Activated CD8-positive, alpha-beta memory T cell treated with anti-CD3 and anti-CD28 coated beads, Interleukin-2, amount 50 U/mL, for 1 hour (primary cell): ENCODE data around the gene IDNK.
"Not testable (repeated sequence)": the region's sequence is repeated elsewhere in the genome, so short reads cannot be mapped to it uniquely, and the experiment has no call there.

Experiments used
- DNase-seq: peaks from one replicate; pipeline ENCODE4 v3.0.0-alpha.2; 2020; ENCODE audit errors: extremely low read depth

The IDNK gene

GRCh38 chr9:83622939-83623678 lies at the start of gene IDNK:
IDNK (plus strand) TSS chr9:83623143; CDS start chr9:83623172, 29 bp downstream.
- no peak for DNase-seq

GRCh38 chr9:83574482-83574881 lies 48.5 kb upstream of the IDNK start:
- DNase-seq = no peak

GRCh38 chr9:83582029-83582428 lies 40.9 kb upstream of the IDNK start:
- no peak for DNase-seq

GRCh38 chr9:83583151-83584014 lies 39.6 kb upstream of the IDNK start:
- no peak for DNase-seq

GRCh38 chr9:83584995-83585394 lies 37.9 kb upstream of the IDNK start:
- no peak for DNase-seq

GRCh38 chr9:83588256-83588655 lies 34.7 kb upstream of the IDNK start:
- DNase-seq = no peak

- DNase-seq = no peak
Observed at GRCh38 chr9:83596899-83597504, 25.9 kb upstream of the IDNK start.

GRCh38 chr9:83598487-83598886 lies 24.5 kb upstream of the IDNK start:
- no peak for DNase-seq

- no peak for DNase-seq
Observed at GRCh38 chr9:83599071-83599470, 23.9 kb upstream of the IDNK start.

- no peak for DNase-seq
Observed at GRCh38 chr9:83601463-83601862, 21.5 kb upstream of the IDNK start.

GRCh38 chr9:83607620-83608019 lies 15.3 kb upstream of the IDNK start:
- DNase-seq = not testable (repeated sequence)

- DNase-seq = not testable (repeated sequence)
Observed at GRCh38 chr9:83613298-83613697, 9.6 kb upstream of the IDNK start.

- DNase-seq = no peak
Observed at GRCh38 chr9:83617299-83617698, 5.6 kb upstream of the IDNK start.

GRCh38 chr9:83620841-83621636 lies 1.9 kb upstream of the IDNK start:
- DNase-seq = no peak

GRCh38 chr9:83622433-83622938 lies 457 bp upstream of the IDNK start:
- no peak for DNase-seq

GRCh38 chr9:83623679-83624076 lies 735 bp downstream of the IDNK start:
- no peak for DNase-seq

GRCh38 chr9:83625178-83625577 lies 2.2 kb downstream of the IDNK start:
- DNase-seq = no peak

- no peak for DNase-seq
Observed at GRCh38 chr9:83628540-83628939, 5.6 kb downstream of the IDNK start.

- no peak for DNase-seq
Observed at GRCh38 chr9:83629433-83630104, 6.6 kb downstream of the IDNK start.

- DNase-seq = no peak
Observed at GRCh38 chr9:83630938-83631457, 8.1 kb downstream of the IDNK start.

GRCh38 chr9:83633255-83633654 lies 10.3 kb downstream of the IDNK start:
- no peak for DNase-seq
